ENCODE data around the gene MON2. TPM values are rescaled to one million over a fixed set of nuclear protein-coding genes. Genes with fewer than 3 reads are reported as not detected.

The MON2 gene
- total and polyA plus RNA-seq, 2 of the 8 experiments (the other 6 are each of a cell fraction or from before 2014, with no cell fraction given), result 3.8 to 21.8 TPM

- no peaks in the 10 kb centered on the region for H3K79me1 ChIP-seq (ENCODE audit: low read depth, low read length)
- no peak overlapping the region for H3K14ac ChIP-seq (ENCODE audit: insufficient read length)
- no peaks in the 10 kb centered on the region for H3K27me3 ChIP-seq (replicated peaks in 1 of 4; ENCODE audit: control insufficient read depth in 3 of 4, extremely low read depth in 1 of 4, insufficient read depth in 3 of 4, low read length in 3 of 4)
- H4K20me1 ChIP-seq (replicated peaks in 1 of 2; ENCODE audit: control insufficient read depth in 1 of 2, insufficient read depth in 2 of 2, low read length in 2 of 2), result peaks cover 4 to 5% of the 10 kb centered on the region in 2 experiments
- no peak overlapping the region for H3K56ac ChIP-seq (replicated peaks; ENCODE audit: insufficient read length, low read depth, low read length)
- peak overlapping the region; percentile 66 to 80; a peak in 2 of 4 replicates for H3K4me2 ChIP-seq (ENCODE audit: insufficient read depth in 1 of 2, low read depth in 2 of 2, low read length in 2 of 2)
- no peak overlapping the region; the same call in 1 of the 2 replicates for H3K18ac ChIP-seq (ENCODE audit: extremely low read depth, low read length)
- peak overlapping the region in 1 of 4 experiments; percentile 14; a peak in 1 of 7 replicates for H3K9ac ChIP-seq (replicated peaks in 1 of 4; ENCODE audit: extremely low read depth in 1 of 4, low read depth in 3 of 4, low read length in 3 of 4)
- H3K4ac ChIP-seq (replicated peaks; ENCODE audit: insufficient read length, low read depth, low read length), result no peak overlapping the region
- no peak overlapping the region for H2BK15ac ChIP-seq (ENCODE audit: low read length)
- H3K9me3 ChIP-seq (ENCODE audit: insufficient read depth in 2 of 2, low read depth in 1 of 2, low read length in 1 of 2), result no peaks in the 10 kb centered on the region
- no peak overlapping the region for H4K8ac ChIP-seq (ENCODE audit: extremely low read depth, insufficient read depth, low read length)
- peak overlapping the region; percentile 79 for H4K5ac ChIP-seq (ENCODE audit: insufficient read length, low read depth, low read length)
- H3K27ac ChIP-seq (ENCODE audit: low read depth, low read length), result 0 out of 2 replicates have a peak overlapping the region, but pooled peaks have one; percentile 99
- H2BK5ac ChIP-seq (ENCODE audit: low read depth, low read length), result no peak overlapping the region
- TF ChIP-seq CBX8 (IDR thresholded peaks at IDR 0.05; ENCODE audit: borderline replicate concordance, low read depth, low read length), result no peak
- H3K79me2 ChIP-seq (ENCODE audit: control insufficient read depth in 1 of 2, insufficient read depth in 2 of 2, low read length in 2 of 2), result peaks cover 0 to 30% of the 10 kb centered on the region in 2 experiments; a peak in 3 of 4 replicates
- no peaks in the 10 kb centered on the region for H3K36me3 ChIP-seq (ENCODE audit: control insufficient read depth in 2 of 4, insufficient read depth in 4 of 4, low read length in 3 of 4)
- H2AK5ac ChIP-seq (ENCODE audit: low read depth, low read length), result no peak overlapping the region
- ChIA-PET CTCF (ENCODE audit: partially characterized antibody) (interaction anchor here (0.8 to 2.9 kb wide), 7 partner anchors 20 to 198 kb away, joined by 3 to 17 read pairs (median 3); no protein-coding TSS in a partner anchor), POLR2A (ENCODE audit: partially characterized antibody) (interaction anchor here (0.5 to 3.5 kb wide), 16 partner anchors 9 to 193 kb away, joined by 3 to 27 read pairs (median 5); no protein-coding TSS in a partner anchor)
- no peak overlapping the region for H2BK120ac ChIP-seq (replicated peaks; ENCODE audit: low read depth, low read length)
- no peak overlapping the region for H2BK12ac ChIP-seq (ENCODE audit: low read depth, low read length)
- no peak overlapping the region for H2AFZ ChIP-seq (ENCODE audit: low read length)
- H2BK20ac ChIP-seq (ENCODE audit: low read length), result no peak overlapping the region
- H4K91ac ChIP-seq (replicated peaks; ENCODE audit: insufficient read length, low read length), result no peak overlapping the region
- H3K23me2 ChIP-seq (ENCODE audit: low read depth, low read length), result no peaks in the 10 kb centered on the region
- DNase-seq (ENCODE audit: low read depth in 1 of 2, low spot score in 2 of 2) (no peak), FAIRE-seq (no peak)
- 90% methylated on average over 2 of the region's 2 CpGs; no CpG with 5 or more reads in 1 of the 2 experiments for WGBS, 2 experiments (ENCODE audit: extremely low coverage in 1 of 2, insufficient coverage in 1 of 2, insufficient read length in 1 of 2, insufficient replicate concordance in 2 of 2, low coverage in 1 of 2, low lambda C conversion rate in 2 of 2, missing lambda C conversion rate in 1 of 2)
- H3K23ac ChIP-seq (ENCODE audit: insufficient read length), result no peak overlapping the region
- H3K4me3 ChIP-seq (ENCODE audit: extremely low read depth in 1 of 4, insufficient read depth in 2 of 4, low read depth in 3 of 4, low read length in 4 of 4), result peak overlapping the region in 2 of 4 experiments; percentile 72 to 74; a peak in 2 of 8 replicates
- H3K4me1 ChIP-seq (replicated peaks in 1 of 4; ENCODE audit: control insufficient read depth in 3 of 4, insufficient read depth in 4 of 4, low read length in 3 of 4), result peaks cover 0 to 6% (median 4%) of the 10 kb centered on the region in 4 experiments; a peak in 5 of 7 replicates
Observed at GRCh38 chr12:62601765-62602164, 135.1 kb downstream of the MON2 start.
